HEK293 (cell line): ENCODE measurements around the gene MAEA.

Source experiments
- CTCF ChIA-PET: fragments of 350-600 bp; formaldehyde crosslinking; extraction: SDS; loops from one replicate; lab custom pipeline; 2021; ENCODE audit warnings: antibody characterized with exemption; lab: Yijun Ruan, JAX
- POLR2A ChIA-PET: fragments of 300-600 bp; formaldehyde crosslinking; extraction: SDS; loops from one replicate; lab custom pipeline; 2020; ENCODE audit warnings: antibody characterized with exemption, inconsistent platforms; lab: Yijun Ruan, JAX
- H3K27ac ChIP-seq: fragments of 200-500 bp; sonication (Bioruptor generic); 2 replicates; pipeline ENCODE4 v1.5.1; 2014; ENCODE audit warnings: low read depth, low read length, control low read depth, inconsistent platforms; ENCODE audit errors: extremely low read depth
- H3K36me3 ChIP-seq, 2 experiments: fragments of 200-500 bp in 1 of 2; sonication (Bioruptor generic) in 1 of 2; 1 replicate in 1 of 2; 2 replicates in 1 of 2; pipeline ENCODE4 v1.5.1; 2014 to 2017; ENCODE audit warnings: inconsistent platforms in 2 of 2, low read length in 2 of 2; ENCODE audit not compliant: control insufficient read depth in 2 of 2, insufficient read depth in 1 of 2
- H3K4me1 ChIP-seq: fragments of 200-500 bp; sonication (Bioruptor generic); 2 replicates; pipeline ENCODE4 v1.5.1; 2014; ENCODE audit warnings: mild to moderate bottlenecking, low read length, inconsistent platforms; ENCODE audit not compliant: control insufficient read depth, insufficient read depth
- H3K4me3 ChIP-seq: 2 replicates; pipeline ENCODE4 v1.5.1; 2011; ENCODE audit warnings: low read depth, mild to moderate bottlenecking, control low read depth, low read length, moderate library complexity
- H3K9me3 ChIP-seq: fragments of 200-500 bp; sonication (Bioruptor generic); 2 replicates; pipeline ENCODE4 v1.5.1; 2014; ENCODE audit warnings: low read depth, low read length, inconsistent platforms; ENCODE audit not compliant: control insufficient read depth, insufficient read depth
- HOXA7 ChIP-seq: sonication (generic); formaldehyde crosslinking; IDR thresholded peaks from 2 replicates; pipeline ENCODE4 v1.8.1; 2022; ENCODE audit warnings: missing genetic modification reagents, borderline replicate concordance
- OVOL3 ChIP-seq: fragments of 450-650 bp; formaldehyde crosslinking; IDR thresholded peaks from 2 replicates; pipeline ENCODE4 v1.5.1; 2016; ENCODE audit warnings: missing biosample characterization, missing genetic modification characterization
- PATZ1 ChIP-seq: fragments of 450-650 bp; formaldehyde crosslinking; IDR thresholded peaks from 2 replicates; pipeline ENCODE4 v1.5.1; 2016; ENCODE audit warnings: missing biosample characterization, missing genetic modification characterization
- PRDM10 ChIP-seq: fragments of 450-650 bp; formaldehyde crosslinking; IDR thresholded peaks from 2 replicates; pipeline ENCODE4 v1.5.1; 2016; ENCODE audit warnings: missing biosample characterization, missing genetic modification characterization
- SALL2 ChIP-seq: fragments of 450-650 bp; formaldehyde crosslinking; IDR thresholded peaks from 2 replicates; pipeline ENCODE4 v1.5.0; 2017; ENCODE audit warnings: missing biosample characterization, mild to moderate bottlenecking, missing genetic modification characterization, borderline replicate concordance
- ZBTB1 ChIP-seq: fragments of 450-650 bp; formaldehyde crosslinking; IDR thresholded peaks from 2 replicates; pipeline ENCODE4 v1.5.1; 2016; ENCODE audit warnings: missing biosample characterization, missing genetic modification characterization
- ZNF335 ChIP-seq: fragments of 450-650 bp; formaldehyde crosslinking; conservative IDR thresholded peaks from 2 replicates; pipeline ENCODE4 v1.5.1; 2016; ENCODE audit warnings: missing biosample characterization, missing genetic modification characterization
- ZNF350 ChIP-seq: fragments of 450-650 bp; formaldehyde crosslinking; IDR thresholded peaks from 2 replicates; pipeline ENCODE4 v1.5.0; 2017; ENCODE audit warnings: missing biosample characterization, mild to moderate bottlenecking, missing genetic modification characterization
- ZNF37A ChIP-seq: fragments of 450-650 bp; IDR thresholded peaks from 2 replicates; pipeline ENCODE4 v1.5.1; 2018; ENCODE audit warnings: missing biosample characterization, missing genetic modification characterization
- ZNF518A ChIP-seq: fragments of 450-650 bp; formaldehyde crosslinking; conservative IDR thresholded peaks from 2 replicates; pipeline ENCODE4 v1.5.1; 2016; ENCODE audit warnings: low read depth, missing biosample characterization, missing genetic modification characterization
- ZNF645 ChIP-seq: fragments of 450-650 bp; formaldehyde crosslinking; IDR thresholded peaks from 2 replicates; pipeline ENCODE4; 2016; ENCODE audit warnings: missing biosample characterization, missing genetic modification characterization
- ZNF660 ChIP-seq: fragments of 450-650 bp; IDR thresholded peaks from 2 replicates; pipeline ENCODE4 v1.5.1; 2018; ENCODE audit warnings: missing biosample characterization, mild to moderate bottlenecking, missing genetic modification characterization
- ZNF677 ChIP-seq: fragments of 450-650 bp; IDR thresholded peaks from 2 replicates; pipeline ENCODE4 v1.5.0; 2018; ENCODE audit warnings: missing biosample characterization, mild to moderate bottlenecking, missing genetic modification characterization, moderate library complexity
- ZNF843 ChIP-seq: fragments of 450-650 bp; formaldehyde crosslinking; IDR thresholded peaks from 2 replicates; pipeline ENCODE4 v1.5.1; 2016; ENCODE audit warnings: missing biosample characterization, missing genetic modification characterization

MAEA gene

GRCh38 chr4:1338752-1339414 is 49.2 kb downstream of the MAEA start:
- H3K27ac ChIP-seq, result no peak overlapping the region
- H3K4me3 ChIP-seq, result no peak overlapping the region
- H3K4me1 ChIP-seq, result no peaks in the 10 kb centered on the region
- peaks cover 0 to 72% of the 10 kb centered on the region in 2 experiments; a peak in 1 of 3 replicates for H3K36me3 ChIP-seq
- ChIA-PET POLR2A (no interaction called here), CTCF (no interaction called here)
- no peak for TF ChIP-seq PATZ1 (tag by site-specific recombination)
- no peaks in the 10 kb centered on the region for H3K9me3 ChIP-seq

DNA sequence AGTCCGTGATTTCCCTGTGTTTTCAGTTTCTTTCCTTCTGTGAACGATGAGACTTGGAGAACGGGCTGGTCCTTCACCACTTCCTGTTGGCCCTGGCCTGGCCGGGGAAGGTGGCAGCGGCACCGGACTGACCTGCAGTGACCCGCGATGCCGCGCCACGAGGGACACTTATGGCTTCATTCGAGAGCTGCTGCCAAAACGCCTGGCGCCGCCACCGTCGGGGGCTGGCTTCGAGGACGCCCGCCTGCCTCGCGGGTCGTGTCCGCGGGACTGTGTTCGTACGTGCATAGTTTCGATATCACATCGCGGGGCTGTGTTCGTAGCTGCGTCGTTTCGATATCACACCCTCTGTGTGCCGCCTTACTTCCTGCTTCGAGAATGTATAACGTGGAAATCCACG is 49.8 kb downstream of the MAEA start:
- CTCF ChIA-PET, result no interaction called here
- POLR2A ChIA-PET, result no interaction called here
- no peaks in the 10 kb centered on the region for H3K4me1 ChIP-seq
- TF ChIP-seq HOXA7 (CRISPR knock-in tag) (no peak), ZNF677 (no peak), PRDM10 (tag by site-specific recombination) (no peak), ZBTB1 (tag by site-specific recombination) (no peak), ZNF37A (tag by site-specific recombination) (no peak), ZNF645 (tag by site-specific recombination) (no peak), OVOL3 (tag by site-specific recombination) (no peak), SALL2 (tag by site-specific recombination) (no peak), ZNF350 (tag by site-specific recombination) (no peak), ZNF843 (tag by site-specific recombination) (no peak), ZNF660 (no peak), ZNF518A (no peak), ZNF335 (tag by site-specific recombination) (no peak)
- H3K27ac ChIP-seq, result no peak overlapping the region
- no peak overlapping the region for H3K4me3 ChIP-seq
- no peaks in the 10 kb centered on the region for H3K9me3 ChIP-seq
- peaks cover 0 to 67% of the 10 kb centered on the region in 2 experiments; a peak in 1 of 3 replicates for H3K36me3 ChIP-seq
